SK-N-SH treated with all-trans-retinoic acid at 6 μM for 48 hours (cell line): ENCODE results near the gene LOXHD1.

Experiments
- ATAC-seq: fragments of 200-7000 bp; cut with Tn5 transposase; 3 replicates; pipeline ENCODE4 v1.9.1; 2020; ENCODE audit warnings: mild to moderate bottlenecking, moderate library complexity
- BACH2 ChIP-seq: fragments of 250-450 bp; sonication (Bioruptor Pico); IDR thresholded peaks from 2 replicates; pipeline ENCODE4 v1.9.0; 2021; ENCODE audit warnings: mild to moderate bottlenecking, borderline replicate concordance
- ESRRG ChIP-seq: fragments of 250-450 bp; sonication (Bioruptor Pico); IDR thresholded peaks from 2 replicates; pipeline ENCODE4 v1.6.1; 2021; ENCODE audit warnings: mild to moderate bottlenecking
- GLIS3 ChIP-seq: fragments of 250-450 bp; sonication (Bioruptor Pico); IDR thresholded peaks from 2 replicates; pipeline ENCODE4 v1.5.0; 2020; ENCODE audit warnings: mild to moderate bottlenecking, moderate library complexity
- ISL1 ChIP-seq: fragments of 250-450 bp; sonication (Bioruptor Pico); IDR thresholded peaks from 2 replicates; pipeline ENCODE4 v2.1.2; 2022; ENCODE audit warnings: mild to moderate bottlenecking, moderate library complexity
- OSR1 ChIP-seq: fragments of 250-450 bp; sonication (Bioruptor Pico); IDR thresholded peaks from 2 replicates; pipeline ENCODE4 v1.8.0; 2022; ENCODE audit warnings: moderate library complexity, mild to moderate bottlenecking, inconsistent platforms
- PPARA ChIP-seq: fragments of 250-450 bp; sonication (Bioruptor Pico); IDR thresholded peaks from 2 replicates; pipeline ENCODE4 v1.5.0; 2020; ENCODE audit warnings: mild to moderate bottlenecking, borderline replicate concordance
- RARB ChIP-seq: fragments of 250-450 bp; sonication (Bioruptor Pico); IDR thresholded peaks from 2 replicates; pipeline ENCODE4 v1.8.0; 2021; ENCODE audit warnings: mild to moderate bottlenecking, moderate library complexity
- SNAI2 ChIP-seq: fragments of 250-450 bp; sonication (Bioruptor Pico); IDR thresholded peaks from 2 replicates; pipeline ENCODE4 v1.5.0; 2020; ENCODE audit warnings: mild to moderate bottlenecking, moderate library complexity
- TCF4 ChIP-seq: fragments of 250-450 bp; sonication (Bioruptor Pico); IDR thresholded peaks from 2 replicates; pipeline ENCODE4 v1.8.0; 2021; ENCODE audit warnings: mild to moderate bottlenecking, moderate library complexity, borderline replicate concordance
- ZC3H10 ChIP-seq: fragments of 250-450 bp; sonication (Bioruptor Pico); IDR thresholded peaks from 2 replicates; pipeline ENCODE4 v1.5.1; 2021; ENCODE audit warnings: mild to moderate bottlenecking, moderate library complexity
- ZFP30 ChIP-seq: fragments of 450-650 bp; formaldehyde crosslinking; IDR thresholded peaks from 2 replicates; pipeline ENCODE4 v1.5.0; 2022; ENCODE audit warnings: mild to moderate bottlenecking, moderate library complexity
- ZNF565 ChIP-seq: fragments of 450-650 bp; formaldehyde crosslinking; conservative IDR thresholded peaks from 2 replicates; pipeline ENCODE4 v1.5.0; 2020; ENCODE audit warnings: low read depth, mild to moderate bottlenecking, moderate library complexity
- ZNF70 ChIP-seq: fragments of 450-650 bp; formaldehyde crosslinking; IDR thresholded peaks from 2 replicates; pipeline ENCODE4 v1.5.0; 2020; ENCODE audit warnings: mild to moderate bottlenecking, moderate library complexity
- ZNF8 ChIP-seq: fragments of 450-650 bp; formaldehyde crosslinking; IDR thresholded peaks from 2 replicates; pipeline ENCODE4 v1.5.0; 2020; ENCODE audit warnings: mild to moderate bottlenecking, moderate library complexity
- TF ChIP-seq, protein P1 (sequence below): fragments of 250-450 bp; sonication (Bioruptor Pico); IDR thresholded peaks from 2 replicates; pipeline ENCODE4 v1.5.1; 2020; ENCODE audit warnings: low read depth, mild to moderate bottlenecking, moderate library complexity
- TF ChIP-seq, protein P2 (sequence below): fragments of 250-450 bp; sonication (Bioruptor Pico); IDR thresholded peaks from 2 replicates; pipeline ENCODE4 v1.8.0; 2021; ENCODE audit warnings: low read depth, mild to moderate bottlenecking, moderate library complexity, borderline replicate concordance
- TF ChIP-seq, protein P3 (sequence below): fragments of 250-450 bp; sonication (Bioruptor Pico); IDR thresholded peaks from 2 replicates; pipeline ENCODE4 v1.5.0; 2020; ENCODE audit warnings: mild to moderate bottlenecking, moderate library complexity
- TF ChIP-seq, protein P4 (sequence below): fragments of 250-450 bp; sonication (Bioruptor Pico); IDR thresholded peaks from 2 replicates; pipeline ENCODE4 v1.5.1; 2021; ENCODE audit warnings: mild to moderate bottlenecking, moderate library complexity
- TF ChIP-seq, protein P5 (sequence below): fragments of 250-450 bp; sonication (Bioruptor Pico); IDR thresholded peaks from 2 replicates; pipeline ENCODE4 v1.8.0; 2020; ENCODE audit warnings: mild to moderate bottlenecking, moderate library complexity, borderline replicate concordance

Gene LOXHD1

DNA sequence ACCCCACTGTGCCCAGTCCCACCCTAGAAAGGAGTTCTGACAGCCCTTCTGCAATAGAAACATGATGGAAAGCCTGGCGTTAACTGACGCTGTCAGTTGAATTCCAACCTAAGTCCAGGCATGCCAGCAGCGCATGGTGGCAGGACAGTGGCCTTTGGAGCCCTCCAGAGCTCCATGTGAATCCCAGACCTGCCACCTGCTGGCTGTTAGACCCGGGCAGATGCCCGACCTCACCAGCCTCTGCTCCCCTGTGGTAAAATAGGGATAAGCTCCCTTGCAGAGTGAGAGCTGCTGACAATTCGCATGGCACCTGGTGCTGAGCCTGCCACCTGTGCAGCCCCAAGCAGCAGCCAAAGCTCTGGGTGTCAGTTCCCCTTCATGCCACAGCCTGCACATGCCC is 138.6 kb downstream of the LOXHD1 start:
- ATAC-seq: peak; percentile 69
- TF ChIP-seq PPARA (CRISPR knock-in tag) (no peak), BACH2 (CRISPR knock-in tag) (no peak), ZFP30 (CRISPR knock-in tag) (no peak), ZC3H10 (no peak), ZNF70 (CRISPR knock-in tag) (no peak)
- TF ChIP-seq, protein P1, sequence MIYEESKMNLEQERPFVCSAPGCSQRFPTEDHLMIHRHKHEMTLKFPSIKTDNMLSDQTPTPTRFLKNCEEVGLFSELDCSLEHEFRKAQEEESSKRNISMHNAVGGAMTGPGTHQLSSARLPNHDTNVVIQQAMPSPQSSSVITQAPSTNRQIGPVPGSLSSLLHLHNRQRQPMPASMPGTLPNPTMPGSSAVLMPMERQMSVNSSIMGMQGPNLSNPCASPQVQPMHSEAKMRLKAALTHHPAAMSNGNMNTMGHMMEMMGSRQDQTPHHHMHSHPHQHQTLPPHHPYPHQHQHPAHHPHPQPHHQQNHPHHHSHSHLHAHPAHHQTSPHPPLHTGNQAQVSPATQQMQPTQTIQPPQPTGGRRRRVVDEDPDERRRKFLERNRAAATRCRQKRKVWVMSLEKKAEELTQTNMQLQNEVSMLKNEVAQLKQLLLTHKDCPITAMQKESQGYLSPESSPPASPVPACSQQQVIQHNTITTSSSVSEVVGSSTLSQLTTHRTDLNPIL (CRISPR knock-in tag): no peak
- TF ChIP-seq, protein P2, sequence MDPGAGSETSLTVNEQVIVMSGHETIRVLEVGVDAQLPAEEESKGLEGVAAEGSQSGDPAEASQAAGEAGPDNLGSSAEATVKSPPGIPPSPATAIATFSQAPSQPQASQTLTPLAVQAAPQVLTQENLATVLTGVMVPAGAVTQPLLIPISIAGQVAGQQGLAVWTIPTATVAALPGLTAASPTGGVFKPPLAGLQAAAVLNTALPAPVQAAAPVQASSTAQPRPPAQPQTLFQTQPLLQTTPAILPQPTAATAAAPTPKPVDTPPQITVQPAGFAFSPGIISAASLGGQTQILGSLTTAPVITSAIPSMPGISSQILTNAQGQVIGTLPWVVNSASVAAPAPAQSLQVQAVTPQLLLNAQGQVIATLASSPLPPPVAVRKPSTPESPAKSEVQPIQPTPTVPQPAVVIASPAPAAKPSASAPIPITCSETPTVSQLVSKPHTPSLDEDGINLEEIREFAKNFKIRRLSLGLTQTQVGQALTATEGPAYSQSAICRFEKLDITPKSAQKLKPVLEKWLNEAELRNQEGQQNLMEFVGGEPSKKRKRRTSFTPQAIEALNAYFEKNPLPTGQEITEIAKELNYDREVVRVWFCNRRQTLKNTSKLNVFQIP (CRISPR knock-in tag): no peak
- TF ChIP-seq, protein P3, sequence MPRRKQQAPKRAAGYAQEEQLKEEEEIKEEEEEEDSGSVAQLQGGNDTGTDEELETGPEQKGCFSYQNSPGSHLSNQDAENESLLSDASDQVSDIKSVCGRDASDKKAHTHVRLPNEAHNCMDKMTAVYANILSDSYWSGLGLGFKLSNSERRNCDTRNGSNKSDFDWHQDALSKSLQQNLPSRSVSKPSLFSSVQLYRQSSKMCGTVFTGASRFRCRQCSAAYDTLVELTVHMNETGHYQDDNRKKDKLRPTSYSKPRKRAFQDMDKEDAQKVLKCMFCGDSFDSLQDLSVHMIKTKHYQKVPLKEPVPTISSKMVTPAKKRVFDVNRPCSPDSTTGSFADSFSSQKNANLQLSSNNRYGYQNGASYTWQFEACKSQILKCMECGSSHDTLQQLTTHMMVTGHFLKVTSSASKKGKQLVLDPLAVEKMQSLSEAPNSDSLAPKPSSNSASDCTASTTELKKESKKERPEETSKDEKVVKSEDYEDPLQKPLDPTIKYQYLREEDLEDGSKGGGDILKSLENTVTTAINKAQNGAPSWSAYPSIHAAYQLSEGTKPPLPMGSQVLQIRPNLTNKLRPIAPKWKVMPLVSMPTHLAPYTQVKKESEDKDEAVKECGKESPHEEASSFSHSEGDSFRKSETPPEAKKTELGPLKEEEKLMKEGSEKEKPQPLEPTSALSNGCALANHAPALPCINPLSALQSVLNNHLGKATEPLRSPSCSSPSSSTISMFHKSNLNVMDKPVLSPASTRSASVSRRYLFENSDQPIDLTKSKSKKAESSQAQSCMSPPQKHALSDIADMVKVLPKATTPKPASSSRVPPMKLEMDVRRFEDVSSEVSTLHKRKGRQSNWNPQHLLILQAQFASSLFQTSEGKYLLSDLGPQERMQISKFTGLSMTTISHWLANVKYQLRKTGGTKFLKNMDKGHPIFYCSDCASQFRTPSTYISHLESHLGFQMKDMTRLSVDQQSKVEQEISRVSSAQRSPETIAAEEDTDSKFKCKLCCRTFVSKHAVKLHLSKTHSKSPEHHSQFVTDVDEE: no peak
- TF ChIP-seq, protein P4, sequence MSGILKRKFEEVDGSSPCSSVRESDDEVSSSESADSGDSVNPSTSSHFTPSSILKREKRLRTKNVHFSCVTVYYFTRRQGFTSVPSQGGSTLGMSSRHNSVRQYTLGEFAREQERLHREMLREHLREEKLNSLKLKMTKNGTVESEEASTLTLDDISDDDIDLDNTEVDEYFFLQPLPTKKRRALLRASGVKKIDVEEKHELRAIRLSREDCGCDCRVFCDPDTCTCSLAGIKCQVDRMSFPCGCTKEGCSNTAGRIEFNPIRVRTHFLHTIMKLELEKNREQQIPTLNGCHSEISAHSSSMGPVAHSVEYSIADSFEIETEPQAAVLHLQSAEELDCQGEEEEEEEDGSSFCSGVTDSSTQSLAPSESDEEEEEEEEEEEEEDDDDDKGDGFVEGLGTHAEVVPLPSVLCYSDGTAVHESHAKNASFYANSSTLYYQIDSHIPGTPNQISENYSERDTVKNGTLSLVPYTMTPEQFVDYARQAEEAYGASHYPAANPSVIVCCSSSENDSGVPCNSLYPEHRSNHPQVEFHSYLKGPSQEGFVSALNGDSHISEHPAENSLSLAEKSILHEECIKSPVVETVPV: no peak

DNA sequence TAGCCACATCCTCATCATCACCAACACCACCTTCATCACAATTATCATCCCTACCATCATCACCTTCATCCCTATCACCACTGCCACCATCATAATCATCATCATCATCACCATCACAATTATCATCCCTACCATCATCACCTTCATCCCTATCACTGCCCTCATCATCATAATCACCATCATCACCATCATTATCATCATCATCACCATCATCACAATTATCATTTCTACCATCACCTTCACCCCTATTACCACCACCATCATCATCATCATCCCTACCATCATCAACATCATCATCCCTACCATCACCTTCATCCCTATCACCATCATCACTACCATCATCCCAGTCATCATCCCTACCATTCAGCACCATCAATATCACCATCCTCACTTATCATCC is 140.5 kb downstream of the LOXHD1 start:
- TF ChIP-seq OSR1 (CRISPR knock-in tag): no peak
- TF ChIP-seq, protein P4: no peak
- TF ChIP-seq ZFP30 (CRISPR knock-in tag): no peak
- no peak for TF ChIP-seq ESRRG (CRISPR knock-in tag)
- no peak for TF ChIP-seq RARB (CRISPR knock-in tag)
- TF ChIP-seq, protein P3: no peak
- TF ChIP-seq, protein P1 (CRISPR knock-in tag): no peak
- TF ChIP-seq SNAI2: no peak
- TF ChIP-seq, protein P5, sequence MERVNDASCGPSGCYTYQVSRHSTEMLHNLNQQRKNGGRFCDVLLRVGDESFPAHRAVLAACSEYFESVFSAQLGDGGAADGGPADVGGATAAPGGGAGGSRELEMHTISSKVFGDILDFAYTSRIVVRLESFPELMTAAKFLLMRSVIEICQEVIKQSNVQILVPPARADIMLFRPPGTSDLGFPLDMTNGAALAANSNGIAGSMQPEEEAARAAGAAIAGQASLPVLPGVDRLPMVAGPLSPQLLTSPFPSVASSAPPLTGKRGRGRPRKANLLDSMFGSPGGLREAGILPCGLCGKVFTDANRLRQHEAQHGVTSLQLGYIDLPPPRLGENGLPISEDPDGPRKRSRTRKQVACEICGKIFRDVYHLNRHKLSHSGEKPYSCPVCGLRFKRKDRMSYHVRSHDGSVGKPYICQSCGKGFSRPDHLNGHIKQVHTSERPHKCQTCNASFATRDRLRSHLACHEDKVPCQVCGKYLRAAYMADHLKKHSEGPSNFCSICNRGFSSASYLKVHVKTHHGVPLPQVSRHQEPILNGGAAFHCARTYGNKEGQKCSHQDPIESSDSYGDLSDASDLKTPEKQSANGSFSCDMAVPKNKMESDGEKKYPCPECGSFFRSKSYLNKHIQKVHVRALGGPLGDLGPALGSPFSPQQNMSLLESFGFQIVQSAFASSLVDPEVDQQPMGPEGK (CRISPR knock-in tag): no peak
- TF ChIP-seq ZNF70 (CRISPR knock-in tag): no peak
- TF ChIP-seq ZC3H10: no peak
- no peak for TF ChIP-seq TCF4 (CRISPR knock-in tag)
- TF ChIP-seq GLIS3 (CRISPR knock-in tag): no peak
- no peak for TF ChIP-seq ZNF8 (CRISPR knock-in tag)
- no peak for TF ChIP-seq BACH2 (CRISPR knock-in tag)
- TF ChIP-seq ZNF565 (CRISPR knock-in tag): no peak
- TF ChIP-seq, protein P2 (CRISPR knock-in tag): no peak
- TF ChIP-seq ISL1 (CRISPR knock-in tag): no peak
- no peak for TF ChIP-seq PPARA (CRISPR knock-in tag)

More for the DNA sequence above, 140.5 kb downstream of the LOXHD1 start:
- ATAC-seq: no peak
